NCI-H524 treated with DMSO at 0.1 percent for 48 hours (cell line): ENCODE data around the gene METTL26.

ENCODE experiments used
- DNase-seq: peaks from one replicate; lab custom pipeline; 2025; lab: John Stamatoyannopoulos, UW

Gene METTL26

GRCh38 chr16:636206-637080, at the start of gene METTL26:
TSS of gene METTL26 (minus strand) at chr16:636305. CDS start at chr16:636290, 15 bp downstream.
- DNase-seq: peak; percentile 79

DNA sequence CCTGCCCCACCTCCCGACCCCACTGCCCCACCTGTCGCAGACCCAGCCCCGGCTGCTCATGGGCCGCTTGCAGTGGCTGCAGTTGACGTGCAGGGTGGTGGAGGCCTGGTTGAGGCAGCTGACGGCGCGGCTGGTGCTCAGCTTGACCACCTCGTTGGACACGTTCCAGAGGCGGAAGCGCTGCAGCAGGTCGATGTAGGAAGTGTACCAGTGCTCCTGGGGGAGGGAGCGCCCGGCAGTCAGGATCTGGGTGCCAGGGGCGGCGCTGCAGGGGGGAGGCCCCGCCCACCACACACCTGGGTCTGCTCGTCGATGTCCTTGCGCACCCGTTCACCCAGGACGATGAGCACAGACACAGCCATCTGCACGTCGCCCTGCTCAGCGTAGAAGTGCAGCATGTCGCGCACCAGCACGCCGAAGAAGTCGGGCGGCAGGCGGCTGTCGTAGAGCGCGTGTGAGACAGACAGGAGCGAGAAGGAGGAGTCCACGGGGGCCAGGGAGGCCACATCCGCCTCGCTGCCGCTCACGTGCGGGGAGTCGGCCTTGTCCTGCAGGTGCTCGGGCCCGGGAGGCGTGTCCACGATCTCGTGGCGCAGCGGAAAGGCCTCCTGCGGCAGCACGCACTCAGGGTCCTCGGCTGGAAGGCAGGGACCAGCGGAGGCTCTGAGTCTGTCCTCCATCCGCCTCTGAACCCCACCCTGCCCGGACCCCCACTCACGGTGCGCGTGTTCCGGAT, 49.0 kb upstream of the METTL26 start:
- no peak for DNase-seq

GRCh38 chr16:684071-684794, 48.1 kb upstream of the METTL26 start, which contains the start of gene JMJD8:
TSS of gene JMJD8 (minus strand) at chr16:684334. CDS start at chr16:684319, 15 bp downstream.
- peak; percentile 63 for DNase-seq

- DNase-seq: no peak
These were observed 47.4 kb upstream of the METTL26 start for GRCh38 chr16:683396-684070.

DNA sequence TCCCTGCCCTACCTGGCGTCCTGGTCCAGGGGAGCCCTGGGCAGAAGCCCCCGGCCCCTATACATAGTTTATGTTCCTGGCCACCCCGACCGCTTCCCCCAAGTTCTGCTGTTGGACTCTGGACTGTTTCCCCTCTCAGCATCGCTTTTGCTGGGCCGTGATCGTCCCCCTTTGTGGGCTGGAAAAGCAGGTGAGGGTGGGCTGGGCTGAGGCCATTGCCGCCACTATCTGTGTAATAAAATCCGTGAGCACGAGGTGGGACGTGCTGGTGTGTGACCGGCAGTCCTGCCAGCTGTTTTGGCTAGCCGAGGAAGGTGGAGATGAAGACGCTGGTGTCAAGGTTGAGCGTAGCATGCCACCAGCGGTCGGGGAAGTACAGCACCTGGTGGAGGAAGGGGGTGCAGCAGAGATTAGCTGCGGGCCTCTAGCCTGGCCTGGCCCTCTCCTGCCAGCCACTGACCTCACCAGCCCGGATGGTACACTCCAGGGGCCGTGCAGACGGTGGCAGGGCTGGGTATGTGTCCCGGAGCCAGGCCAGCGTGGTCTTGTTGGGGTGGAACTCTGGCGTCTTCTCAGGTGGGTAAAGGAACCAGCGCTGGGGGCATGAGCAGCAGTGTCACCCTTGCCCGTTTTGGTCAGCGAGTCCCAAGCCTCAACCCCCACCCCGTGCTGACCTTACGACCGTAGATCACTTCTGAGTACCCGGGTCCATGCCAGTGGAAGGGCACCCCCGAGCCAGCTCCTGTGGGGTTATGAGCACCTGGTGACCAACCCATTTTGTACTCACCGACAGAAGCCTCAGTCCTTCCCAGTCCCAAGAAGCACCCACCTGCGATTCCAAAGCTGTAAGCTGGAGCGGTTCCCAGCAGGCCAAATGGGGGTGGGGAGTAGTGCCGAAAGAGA, 46.6 kb upstream of the METTL26 start:
- no peak for DNase-seq

DNA sequence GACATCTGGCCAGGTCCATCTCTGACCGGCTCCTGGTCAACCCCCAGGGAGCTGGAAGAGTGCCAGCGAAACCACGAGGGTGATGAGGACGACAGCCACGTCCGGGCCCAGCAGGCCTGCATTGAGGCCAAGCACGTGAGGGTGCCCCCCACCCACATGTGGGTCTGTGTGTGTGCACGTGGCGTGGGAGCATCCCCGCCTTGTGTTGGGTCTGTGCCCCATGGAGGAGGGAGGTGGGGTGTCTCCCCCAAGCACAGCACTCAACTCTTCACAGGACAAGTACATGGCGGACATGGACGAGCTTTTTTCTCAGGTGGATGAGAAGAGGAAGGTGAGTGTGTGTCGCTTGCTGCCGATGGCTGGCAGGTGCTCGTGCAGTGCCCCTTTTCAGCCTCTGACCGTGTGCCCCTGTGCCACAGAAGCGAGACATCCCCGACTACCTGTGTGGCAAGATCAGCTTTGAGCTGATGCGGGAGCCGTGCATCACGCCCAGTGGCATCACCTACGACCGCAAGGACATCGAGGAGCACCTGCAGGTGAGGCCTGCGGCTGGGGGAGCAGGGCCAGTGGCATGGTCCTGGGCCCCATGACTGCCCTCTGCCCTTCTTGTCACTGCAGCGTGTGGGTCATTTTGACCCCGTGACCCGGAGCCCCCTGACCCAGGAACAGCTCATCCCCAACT, 45.8 kb upstream of the METTL26 start:
- no peak for DNase-seq

GRCh38 chr16:680967-681745, 45.1 kb upstream of the METTL26 start:
- DNase-seq: no peak

DNA sequence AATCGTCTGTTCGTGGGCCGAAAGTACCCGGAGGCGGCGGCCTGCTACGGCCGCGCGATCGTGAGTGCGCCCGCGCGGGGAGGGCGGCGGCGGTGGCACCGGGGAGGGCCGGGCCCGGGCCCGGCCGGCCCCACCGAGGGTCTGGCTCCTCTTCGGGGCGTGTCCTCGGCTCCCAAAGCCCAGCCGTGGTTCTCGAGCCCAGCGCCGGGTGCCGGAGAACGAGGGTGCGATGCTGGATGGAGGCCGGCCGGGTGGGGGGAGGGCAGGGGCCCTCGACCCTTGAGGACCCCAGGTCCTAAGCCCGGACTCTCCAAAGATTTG, 44.5 kb upstream of the METTL26 start:
- no peak for DNase-seq

DNA sequence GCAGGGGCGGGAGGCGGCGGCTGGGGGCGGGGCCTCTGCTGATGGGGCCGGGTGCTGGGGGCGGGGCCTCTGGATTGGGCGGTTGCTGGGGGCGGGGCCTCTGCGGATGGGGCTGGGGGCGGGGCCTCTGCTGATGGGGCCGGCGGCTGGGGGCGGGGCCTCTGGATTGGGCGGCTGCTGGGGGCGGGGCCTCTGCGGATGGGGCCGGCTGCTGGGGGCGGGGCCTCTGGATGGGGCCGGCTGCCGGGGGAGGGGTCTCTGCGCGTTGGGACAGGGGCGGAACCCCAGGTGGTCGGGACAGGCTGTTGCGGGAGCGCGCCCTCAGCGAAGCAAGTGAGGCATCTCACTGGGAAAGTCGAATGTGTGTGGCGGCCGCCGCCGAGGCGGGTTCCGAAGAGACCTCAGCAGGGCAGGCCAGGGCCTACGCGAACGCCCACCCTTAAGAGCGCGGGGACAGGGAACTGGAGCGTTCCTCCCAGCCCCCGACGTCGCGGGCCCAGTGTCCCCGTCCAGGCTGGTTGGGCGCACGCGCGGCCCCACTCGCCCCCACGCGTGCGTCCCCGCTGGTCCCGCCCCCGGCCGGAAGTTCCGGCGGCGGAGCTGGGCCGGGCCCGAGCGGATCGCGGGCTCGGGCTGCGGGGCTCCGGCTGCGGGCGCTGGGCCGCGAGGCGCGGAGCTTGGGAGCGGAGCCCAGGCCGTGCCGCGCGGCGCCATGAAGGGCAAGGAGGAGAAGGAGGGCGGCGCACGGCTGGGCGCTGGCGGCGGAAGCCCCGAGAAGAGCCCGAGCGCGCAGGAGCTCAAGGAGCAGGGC, 43.9 kb upstream of the METTL26 start, which contains the start of gene STUB1:
TSS of gene STUB1 (plus strand) at position 597 of the 811 bp plus-strand sequence. CDS start at position 713, 116 bp downstream.
- DNase-seq: peak; percentile 28

DNA sequence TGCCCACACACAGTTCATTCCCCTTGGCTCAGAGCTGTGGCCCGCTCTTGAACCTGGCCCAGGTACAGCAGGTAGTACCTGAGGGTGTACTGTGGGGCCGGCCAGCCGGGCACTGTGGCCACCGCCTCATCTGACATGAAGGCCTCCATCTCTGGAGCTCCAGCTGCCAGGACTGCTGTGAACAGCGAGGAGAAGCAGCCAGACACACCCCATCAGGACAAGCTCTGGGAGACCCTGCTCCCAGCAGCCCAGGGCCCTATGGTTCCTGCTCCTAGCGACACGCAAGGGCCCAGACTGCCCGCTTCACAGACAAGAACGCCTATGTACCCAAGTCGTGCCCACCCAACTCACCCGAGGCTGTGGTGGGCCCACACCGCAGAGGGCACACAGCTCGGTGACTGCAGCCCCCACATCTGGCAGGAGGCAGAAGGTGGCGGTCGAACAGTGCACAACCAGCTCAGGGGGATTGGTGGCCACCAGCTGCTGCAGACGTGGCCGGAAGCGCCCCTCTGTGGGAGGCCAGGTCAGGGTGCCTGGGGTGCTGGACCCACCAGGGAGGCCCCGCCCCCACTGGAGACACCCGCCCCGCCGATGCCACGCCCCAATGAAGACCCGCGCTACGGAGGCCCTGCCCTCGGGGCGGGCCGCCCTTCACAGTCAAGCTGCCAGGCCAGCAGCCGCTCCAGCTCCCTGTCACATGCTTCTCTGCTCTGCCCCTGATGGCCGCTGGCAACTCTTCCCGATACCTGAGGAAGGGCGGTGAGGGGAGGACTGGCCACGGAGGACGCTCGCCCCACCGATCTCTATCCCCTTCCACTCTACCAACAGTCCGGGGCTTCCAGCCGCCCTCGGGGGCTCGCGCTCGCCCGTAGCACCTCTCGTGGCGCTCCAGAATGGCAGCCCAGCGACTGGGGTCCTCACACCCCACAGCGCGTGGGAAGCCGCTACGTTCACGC, 43.0 kb upstream of the METTL26 start:
- peak; percentile 17 for DNase-seq

DNA sequence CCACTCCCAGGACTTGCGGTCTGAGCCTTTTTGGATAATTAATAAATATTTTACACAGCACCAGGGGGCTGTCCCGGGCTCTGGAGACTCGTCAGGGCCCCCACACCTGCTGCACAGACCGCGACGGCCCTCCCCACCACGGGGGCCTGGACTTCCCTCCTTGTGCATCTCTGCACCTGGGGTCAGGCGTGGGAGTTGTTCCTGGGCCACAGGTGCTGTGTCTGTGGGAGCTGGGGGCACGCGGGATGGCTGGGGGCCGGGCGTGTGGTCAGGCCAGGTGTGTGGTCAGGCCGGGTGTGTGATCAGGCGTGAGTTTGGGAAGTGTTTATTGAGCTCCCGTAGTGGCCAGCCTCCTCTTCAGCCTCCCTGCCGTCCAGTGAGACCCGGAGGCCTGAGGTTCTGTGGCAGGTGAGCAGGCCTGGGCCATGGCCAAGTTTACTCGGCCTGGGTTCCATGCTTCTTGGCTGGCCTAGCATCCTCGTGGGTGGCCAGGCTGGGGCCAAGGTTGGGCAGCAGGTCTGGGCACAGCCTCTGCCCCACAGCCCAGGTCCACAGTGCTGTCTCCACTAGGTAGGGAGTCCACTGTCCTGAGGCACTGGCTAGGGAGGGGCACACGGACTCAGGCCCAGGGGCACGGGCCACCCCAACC, 42.2 kb upstream of the METTL26 start:
- DNase-seq: no peak

GRCh38 chr16:677316-678190, 41.4 kb upstream of the METTL26 start:
- no peak for DNase-seq

- DNase-seq: no peak
These were observed 40.8 kb upstream of the METTL26 start for GRCh38 chr16:676913-677312.

DNA sequence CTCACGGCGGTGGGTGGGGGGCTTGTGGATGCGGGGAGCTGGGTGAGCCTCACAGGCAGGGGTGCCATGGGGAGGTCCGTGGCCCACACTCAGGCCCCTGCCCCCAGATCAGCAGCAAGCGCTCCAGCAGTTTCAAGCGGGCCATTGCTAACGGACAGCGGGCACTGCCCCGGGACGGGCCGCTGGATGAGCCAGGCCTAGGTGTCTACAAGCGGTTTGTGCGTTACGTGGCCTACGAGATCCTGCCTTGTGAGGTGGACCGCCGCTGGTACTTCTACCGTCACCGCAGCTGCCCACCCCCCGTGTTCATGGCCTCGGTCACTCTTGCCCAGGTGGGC, 40.4 kb upstream of the METTL26 start:
- DNase-seq: no peak

DNA sequence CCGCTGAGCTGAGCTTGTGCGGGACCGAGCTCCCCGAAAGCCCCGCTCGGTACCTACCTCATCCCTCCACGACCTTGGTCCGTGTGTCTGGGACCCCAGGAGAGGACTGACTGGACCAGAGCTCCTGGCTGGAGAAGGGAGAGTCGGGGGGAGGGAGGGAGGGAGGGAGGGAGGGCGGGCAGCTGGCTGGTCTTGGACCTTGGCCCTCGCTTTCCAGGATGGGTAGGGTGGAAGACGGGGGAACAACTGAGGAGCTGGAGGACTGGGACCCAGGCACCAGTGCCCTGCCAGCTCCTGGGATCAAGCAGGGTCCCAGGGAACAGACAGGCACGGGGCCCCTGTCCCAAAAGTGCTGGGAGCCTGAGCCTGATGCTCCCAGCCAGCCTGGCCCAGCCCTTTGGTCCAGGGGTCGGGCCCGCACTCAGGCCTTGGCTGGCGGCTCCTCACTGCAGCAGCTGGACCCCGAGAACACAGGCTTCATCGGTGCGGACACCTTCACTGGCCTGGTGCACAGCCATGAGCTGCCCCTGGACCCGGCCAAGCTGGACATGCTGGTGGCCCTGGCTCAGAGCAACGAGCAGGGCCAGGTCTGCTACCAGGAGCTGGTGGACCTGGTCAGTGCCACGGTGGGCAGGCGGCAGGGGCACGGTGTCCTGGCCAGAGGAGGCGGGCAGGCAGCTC, 39.9 kb upstream of the METTL26 start:
- no peak for DNase-seq
